Upper lobe of right lung (tissue), 1 donor: ENCODE data around the gene BHLHE23. TPM values are rescaled to one million over a fixed set of nuclear protein-coding genes. Genes with fewer than 3 reads are reported as not detected.
A peak's percentile ranks its signal among the peaks of the same experiment; 100 is the strongest.

Experiments
- ATAC-seq: fragments of 200-7000 bp; cut with Tn5 transposase; one replicate; pipeline ENCODE4 v1.9.1; 2020; ENCODE audit warnings: mild to moderate bottlenecking, moderate library complexity
- DNase-seq: peaks from one replicate; pipeline ENCODE4 v3.0.0-alpha.2; 2020
- H3K27ac ChIP-seq: fragments of 200-600 bp; one replicate; pipeline ENCODE4 v1.8.0; 2022
- H3K27me3 ChIP-seq: fragments of 200-600 bp; one replicate; pipeline ENCODE4 v1.8.0; 2022; ENCODE audit warnings: mild to moderate bottlenecking
- H3K36me3 ChIP-seq: fragments of 200-600 bp; one replicate; pipeline ENCODE4 v1.8.0; 2022
- H3K4me1 ChIP-seq: fragments of 200-600 bp; one replicate; pipeline ENCODE4 v1.8.0; 2022
- H3K4me3 ChIP-seq: fragments of 200-600 bp; one replicate; pipeline ENCODE4 v1.8.0; 2022; ENCODE audit warnings: mild to moderate bottlenecking
- H3K9me3 ChIP-seq: fragments of 200-600 bp; one replicate; pipeline ENCODE4 v1.8.0; 2022
- CTCF ChIP-seq: fragments of 200-600 bp; IDR thresholded peaks from one replicate; pipeline ENCODE4 v1.8.0; 2022; ENCODE audit warnings: antibody characterized with exemption
- intact Hi-C: fragments of 100-400 bp; cut with DNase I; formaldehyde crosslinking; loops from one replicate; pipeline ENCODE4 v1.11.0; 2022
- total RNA-seq: library from RNA; stranded (reverse); fragmentation: NEBNext Ultra II Directional; extraction: Animal tissue kit (Norgen Biotek cat#: 25700); gene quantifications from one replicate; pipeline ENCODE4 v1.2.1, GENCODE V29; 2021
- donor health status: DM: no; HTN: yes; CAD: no; lungs with severe emphysema.

Gene BHLHE23
- total RNA-seq, 1 donor from 2014 or later, result not detected

- peaks cover 96% of the 10 kb centered on the region for H3K27me3 ChIP-seq
- intact Hi-C loops, result no loop called here
Measured at GRCh38 chr20:62977613-62978560, 28.9 kb downstream of the BHLHE23 start.

GRCh38 chr20:62976886-62977285 is 29.9 kb downstream of the BHLHE23 start:
- DNase-seq (no peak), ATAC-seq (no peak)
- H3K4me1 ChIP-seq, result peaks cover 11% of the 10 kb centered on the region
- intact Hi-C loops, result no loop called here
- H3K9me3 ChIP-seq, result no peaks in the 10 kb centered on the region
- H3K36me3 ChIP-seq, result no peaks in the 10 kb centered on the region
- no peak for TF ChIP-seq CTCF
- no peak overlapping the region for H3K27ac ChIP-seq
- peaks cover 91% of the 10 kb centered on the region for H3K27me3 ChIP-seq
- no peak overlapping the region for H3K4me3 ChIP-seq

More at GRCh38 chr20:62977613-62978560, 28.9 kb downstream of the BHLHE23 start:
- DNase-seq (no peak), ATAC-seq (peak; percentile 19)
- no peak for TF ChIP-seq CTCF
- no peak overlapping the region for H3K27ac ChIP-seq
- H3K4me1 ChIP-seq, result peaks cover 7% of the 10 kb centered on the region
- no peaks in the 10 kb centered on the region for H3K36me3 ChIP-seq
- no peaks in the 10 kb centered on the region for H3K9me3 ChIP-seq
- H3K4me3 ChIP-seq, result no peak overlapping the region

DNA sequence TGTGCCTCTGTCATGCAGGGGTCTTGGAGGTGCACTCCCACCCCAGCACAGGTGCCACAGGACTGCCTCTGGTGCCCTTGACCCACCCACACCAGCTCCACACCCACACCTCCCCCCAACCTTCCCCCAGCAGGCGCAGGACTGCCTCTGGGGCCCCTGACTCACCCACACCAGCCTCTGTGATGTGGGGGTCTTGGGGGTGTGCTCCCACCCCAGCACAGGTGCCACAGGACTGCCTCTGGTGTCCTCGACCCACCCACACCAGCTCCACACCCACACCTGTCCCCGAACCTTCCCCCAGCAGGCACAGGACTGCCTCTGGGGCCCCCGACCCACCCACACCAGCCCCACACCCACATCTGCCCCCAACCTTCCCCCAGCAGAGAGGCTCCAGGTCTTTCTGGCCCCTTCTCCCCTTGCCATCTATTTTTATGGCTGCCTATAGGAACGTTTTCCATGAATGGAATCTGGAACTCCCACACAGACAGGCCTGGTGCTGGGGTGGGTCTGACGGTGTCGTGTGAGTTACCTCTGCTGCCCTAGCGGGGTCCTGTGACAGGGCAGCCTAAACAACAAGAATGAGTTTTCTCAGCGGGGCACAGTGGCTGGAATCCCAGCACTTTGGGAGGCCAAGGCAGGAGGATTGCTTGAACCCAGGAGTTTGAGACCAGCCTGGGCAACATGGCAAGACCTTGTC is 30.8 kb downstream of the BHLHE23 start:
- H3K36me3 ChIP-seq, result no peaks in the 10 kb centered on the region
- H3K4me3 ChIP-seq, result no peak overlapping the region
- TF ChIP-seq CTCF, result no peak
- ATAC-seq (no peak), DNase-seq (no peak)
- H3K27ac ChIP-seq, result no peak overlapping the region
- peaks cover 86% of the 10 kb centered on the region for H3K27me3 ChIP-seq
- intact Hi-C loops, result no loop called here
- H3K9me3 ChIP-seq, result no peaks in the 10 kb centered on the region
- peaks cover 11% of the 10 kb centered on the region for H3K4me1 ChIP-seq

DNA sequence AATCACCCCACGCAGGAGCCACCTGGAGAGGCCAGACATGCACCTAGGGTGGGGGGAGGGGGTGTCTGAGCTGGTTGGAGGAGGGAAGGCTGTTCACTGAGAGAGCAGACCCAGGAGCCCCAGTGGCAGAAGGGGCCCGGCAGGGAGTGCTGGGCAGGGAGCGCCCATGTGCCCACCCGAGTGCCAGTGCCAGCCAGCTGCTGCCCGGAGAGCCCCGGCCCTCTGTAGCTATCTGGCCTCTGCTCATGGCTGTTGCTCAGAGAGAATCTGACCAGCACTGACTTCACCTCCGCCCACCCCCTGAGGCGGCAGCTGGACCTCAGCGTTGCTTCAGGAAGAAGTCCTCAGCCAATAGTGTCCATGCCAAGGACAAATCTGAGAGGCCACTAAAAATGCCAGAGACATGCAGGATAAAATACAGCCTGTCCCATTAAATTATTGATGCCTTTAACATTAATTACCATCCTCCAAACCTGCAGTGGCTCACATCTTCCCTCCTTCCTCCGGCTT is 31.5 kb downstream of the BHLHE23 start:
- DNase-seq (no peak), ATAC-seq (no peak)
- no peak for TF ChIP-seq CTCF
- peaks cover 86% of the 10 kb centered on the region for H3K27me3 ChIP-seq
- H3K4me3 ChIP-seq, result no peak overlapping the region
- intact Hi-C loops, result no loop called here
- H3K36me3 ChIP-seq, result no peaks in the 10 kb centered on the region
- peaks cover 11% of the 10 kb centered on the region for H3K4me1 ChIP-seq
- H3K9me3 ChIP-seq, result no peaks in the 10 kb centered on the region
- H3K27ac ChIP-seq, result no peak overlapping the region

GRCh38 chr20:62972845-62973745 is 33.7 kb downstream of the BHLHE23 start:
- no peak for TF ChIP-seq CTCF
- H3K36me3 ChIP-seq, result no peaks in the 10 kb centered on the region
- no peaks in the 10 kb centered on the region for H3K9me3 ChIP-seq
- peak overlapping the region; percentile 19 for H3K4me3 ChIP-seq
- DNase-seq, result no peak
- peaks cover 8% of the 10 kb centered on the region for H3K4me1 ChIP-seq
- no peak for ATAC-seq
- peaks cover 70% of the 10 kb centered on the region for H3K27me3 ChIP-seq
- intact Hi-C loops, result no loop called here
- no peak overlapping the region for H3K27ac ChIP-seq
